Fibroblast of skin of left quadriceps (primary cell): Measurements from ENCODE around the gene PMEPA1.

Experiments
- DNase-seq, 2 experiments: peaks; one replicate each; pipeline ENCODE4 v3.0.0-alpha.2; 2013; ENCODE audit warnings: low read depth in 2 of 2

PMEPA1 gene

GRCh38 chr20:57736738-57737347, 27.0 kb upstream of the PMEPA1 start:
- no peak for DNase-seq

- no peak for DNase-seq
Measured at GRCh38 chr20:57735831-57736737, 26.3 kb upstream of the PMEPA1 start.

- DNase-seq = no peak
Measured at GRCh38 chr20:57734754-57735153, 24.9 kb upstream of the PMEPA1 start.

GRCh38 chr20:57732226-57732625, 22.4 kb upstream of the PMEPA1 start:
- DNase-seq = no peak

GRCh38 chr20:57728762-57729161, 18.9 kb upstream of the PMEPA1 start:
- DNase-seq = no peak

- DNase-seq = no peak
Measured at GRCh38 chr20:57727863-57728262, 18.0 kb upstream of the PMEPA1 start.

GRCh38 chr20:57725636-57726035, 15.8 kb upstream of the PMEPA1 start:
- DNase-seq = no peak

- no peak for DNase-seq
Measured at GRCh38 chr20:57724610-57725405, 15.0 kb upstream of the PMEPA1 start.

- no peak for DNase-seq
Measured at GRCh38 chr20:57723816-57724215, 14.0 kb upstream of the PMEPA1 start.

- no peak for DNase-seq
Measured at GRCh38 chr20:57719951-57720350, 10.1 kb upstream of the PMEPA1 start.

GRCh38 chr20:57718490-57719009, 8.7 kb upstream of the PMEPA1 start:
- peak; percentile 93 to 94 for DNase-seq

GRCh38 chr20:57717797-57718196, 8.0 kb upstream of the PMEPA1 start:
- no peak for DNase-seq

GRCh38 chr20:57716901-57717300, 7.1 kb upstream of the PMEPA1 start:
- DNase-seq = no peak

- DNase-seq = peak; percentile 35 to 37
Measured at GRCh38 chr20:57716202-57716601, 6.4 kb upstream of the PMEPA1 start.

- no peak for DNase-seq
Measured at GRCh38 chr20:57715268-57715904, 5.6 kb upstream of the PMEPA1 start.

GRCh38 chr20:57714409-57715267, 4.8 kb upstream of the PMEPA1 start:
- DNase-seq = peak in 1 of 2 experiments; percentile 28

GRCh38 chr20:57713951-57714350, 4.1 kb upstream of the PMEPA1 start:
- DNase-seq = no peak

- DNase-seq = no peak
Measured at GRCh38 chr20:57713505-57713903, 3.7 kb upstream of the PMEPA1 start.

- DNase-seq = no peak
Measured at GRCh38 chr20:57712851-57713504, 3.2 kb upstream of the PMEPA1 start.

GRCh38 chr20:57712341-57712740, 2.5 kb upstream of the PMEPA1 start:
- DNase-seq = no peak
